Neural progenitor cell (in vitro differentiated cells): Measurements from ENCODE around the gene TXNDC15. TPM values are rescaled to one million over a fixed set of nuclear protein-coding genes. Genes with fewer than 3 reads are reported as not detected.
"Not testable (repeated sequence)": the region's sequence is repeated elsewhere in the genome, so short reads cannot be mapped to it uniquely, and the experiment has no call there.

Experiments used
- DNase-seq: peaks from one replicate; pipeline ENCODE4 v3.0.0-alpha.2; 2016; ENCODE audit warnings: low spot score
- H2AFZ ChIP-seq: fragments of 200-600 bp; sonication (generic); replicated peaks from 2 replicates; pipeline ENCODE4 v1.6.1; 2016; ENCODE audit warnings: antibody characterized with exemption
- H3F3A ChIP-seq: fragments of 200-600 bp; sonication (generic); 2 replicates; pipeline ENCODE4 v1.6.1; 2016; ENCODE audit warnings: antibody characterized with exemption, low read depth
- H3K27ac ChIP-seq: fragments of 200-600 bp; sonication (generic); 2 replicates; pipeline ENCODE4 v1.5.1; 2016; ENCODE audit warnings: mild to moderate bottlenecking
- H3K27me3 ChIP-seq: fragments of 200-600 bp; sonication (generic); 2 replicates; pipeline ENCODE4 v1.6.1; 2016; ENCODE audit warnings: mild to moderate bottlenecking, moderate library complexity
- H3K36me3 ChIP-seq: fragments of 200-600 bp; sonication (generic); 2 replicates; pipeline ENCODE4 v1.5.1; 2016
- H3K4me1 ChIP-seq: fragments of 200-600 bp; sonication (generic); 2 replicates; pipeline ENCODE4 v1.6.1; 2016; ENCODE audit warnings: mixed run types
- H3K4me2 ChIP-seq: fragments of 200-600 bp; sonication (generic); 2 replicates; pipeline ENCODE4 v1.6.1; 2016
- H3K4me3 ChIP-seq: fragments of 200-600 bp; sonication (generic); 2 replicates; pipeline ENCODE4 v1.5.1; 2016
- H3K79me2 ChIP-seq: fragments of 200-600 bp; sonication (generic); 2 replicates; pipeline ENCODE4 v1.6.1; 2016; ENCODE audit warnings: low read depth
- H3K9ac ChIP-seq: fragments of 200-600 bp; sonication (generic); 2 replicates; pipeline ENCODE4 v1.6.1; 2016
- H3K9me3 ChIP-seq: fragments of 200-600 bp; sonication (generic); 2 replicates; pipeline ENCODE4 v1.5.1; 2016; ENCODE audit warnings: low read depth
- H4K20me1 ChIP-seq: fragments of 200-600 bp; sonication (generic); 2 replicates; pipeline ENCODE4 v1.6.1; 2016; ENCODE audit warnings: low read depth
- H3K27ac Mint-ChIP-seq: 3 replicates; pipeline ENCODE4 v1.8.0; 2021; ENCODE audit warnings: mixed read lengths
- H3K27me3 Mint-ChIP-seq: 2 replicates; pipeline ENCODE4 v1.8.0; 2022; ENCODE audit warnings: low read depth, mild to moderate bottlenecking, inconsistent platforms, moderate library complexity, mixed read lengths; ENCODE audit not compliant: insufficient read depth
- H3K36me3 Mint-ChIP-seq: 3 replicates; pipeline ENCODE4 v1.8.0; 2021; ENCODE audit warnings: mixed read lengths
- H3K4me1 Mint-ChIP-seq: 3 replicates; pipeline ENCODE4 v1.8.0; 2021; ENCODE audit warnings: mixed read lengths
- H3K4me3 Mint-ChIP-seq: 3 replicates; pipeline ENCODE4 v1.8.0; 2021; ENCODE audit warnings: mild to moderate bottlenecking, moderate library complexity, mixed read lengths
- H3K9me3 Mint-ChIP-seq: 3 replicates; pipeline ENCODE4 v1.8.0; 2020; ENCODE audit warnings: mixed read lengths
- EZH2 ChIP-seq: fragments of 200-600 bp; sonication (generic); IDR thresholded peaks from 2 replicates; pipeline ENCODE4 v1.6.1; 2017; ENCODE audit warnings: antibody characterized with exemption, mild to moderate bottlenecking, moderate library complexity
- EZH2phosphoT487 ChIP-seq: fragments of 200-600 bp; sonication (generic); IDR thresholded peaks from 2 replicates; pipeline ENCODE4 v1.6.1; 2017; ENCODE audit warnings: antibody characterized with exemption
- total RNA-seq: library from RNA; depleted of rRNA; stranded (reverse); fragments of >200 nt; gene quantifications from 2 replicates; pipeline ENCODE4 v1.2.3, GENCODE V29; 2015; ENCODE audit warnings: low replicate concordance
- TF ChIP-seq, protein P1 (sequence below): fragments of 200-600 bp; sonication (generic); IDR thresholded peaks from 2 replicates; pipeline ENCODE4 v1.5.1; 2017; ENCODE audit warnings: antibody characterized with exemption, mild to moderate bottlenecking

TXNDC15 gene
- total RNA-seq, 1 donor from 2014 or later: 36.6 TPM

DNA sequence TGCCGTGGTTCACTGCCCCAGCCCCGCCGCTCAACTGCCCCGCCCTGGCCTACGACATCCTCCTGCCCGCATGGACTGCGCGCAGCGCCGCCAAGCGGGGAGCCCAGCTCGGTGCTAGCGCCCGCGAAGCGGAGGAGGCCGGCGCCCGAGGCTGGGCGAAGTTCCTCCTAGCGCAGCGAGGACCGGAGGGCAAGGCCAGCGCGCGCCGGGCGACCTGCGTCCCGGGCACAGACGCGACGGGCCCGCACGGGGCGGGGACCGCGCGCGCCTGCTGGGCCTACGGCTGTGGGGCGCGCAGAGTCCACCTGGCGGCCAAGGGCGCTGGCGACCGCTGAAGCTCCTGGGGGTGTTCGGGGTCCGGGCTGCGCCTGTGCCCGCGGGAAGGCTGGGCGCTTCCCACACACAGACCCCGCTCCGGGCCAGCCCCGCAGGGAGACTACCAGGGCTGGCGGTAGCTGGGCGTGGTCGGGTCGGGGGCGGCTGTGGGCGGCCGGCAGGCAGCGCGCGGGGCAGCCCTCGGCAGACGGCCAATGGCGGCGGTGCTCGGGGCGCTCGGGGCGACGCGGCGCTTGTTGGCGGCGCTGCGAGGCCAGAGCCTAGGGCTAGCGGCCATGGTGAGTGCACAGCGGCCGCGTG, 30.6 kb downstream of the TXNDC15 start, which contains the start of gene PCBD2:
TSS of gene PCBD2 (plus strand) at position 522 of the 636 bp plus-strand sequence. CDS start at position 531, 9 bp downstream.
- Histone ChIP-seq H3K9ac (no peak within 1 kb of the TSS), H3F3A (peaks cover 12% of the 10 kb centered on the region), H2AFZ (peak within 1 kb of the TSS; percentile 98), H3K4me2 (peak within 1 kb of the TSS; percentile 78), H3K27ac (no peak within 1 kb of the TSS), H3K27me3 (no peaks in the 10 kb centered on the region), H4K20me1 (no peaks in the 10 kb centered on the region), H3K4me3 (peak within 1 kb of the TSS; percentile 57), H3K9me3 (no peaks in the 10 kb centered on the region), H3K36me3 (no peaks in the 10 kb centered on the region), H3K4me1 (no peaks in the 10 kb centered on the region), H3K79me2 (no peaks in the 10 kb centered on the region)
- Mint-ChIP-seq H3K4me3 (peak within 1 kb of the TSS; percentile 91), H3K27me3 (peaks cover 3% of the 10 kb centered on the region), H3K9me3 (no peaks in the 10 kb centered on the region), H3K36me3 (peaks cover 6% of the 10 kb centered on the region), H3K4me1 (peaks cover 8% of the 10 kb centered on the region), H3K27ac (peak within 1 kb of the TSS; percentile 98)
- TF ChIP-seq EZH2: no peak
- no peak for TF ChIP-seq EZH2phosphoT487
- TF ChIP-seq, protein P1, sequence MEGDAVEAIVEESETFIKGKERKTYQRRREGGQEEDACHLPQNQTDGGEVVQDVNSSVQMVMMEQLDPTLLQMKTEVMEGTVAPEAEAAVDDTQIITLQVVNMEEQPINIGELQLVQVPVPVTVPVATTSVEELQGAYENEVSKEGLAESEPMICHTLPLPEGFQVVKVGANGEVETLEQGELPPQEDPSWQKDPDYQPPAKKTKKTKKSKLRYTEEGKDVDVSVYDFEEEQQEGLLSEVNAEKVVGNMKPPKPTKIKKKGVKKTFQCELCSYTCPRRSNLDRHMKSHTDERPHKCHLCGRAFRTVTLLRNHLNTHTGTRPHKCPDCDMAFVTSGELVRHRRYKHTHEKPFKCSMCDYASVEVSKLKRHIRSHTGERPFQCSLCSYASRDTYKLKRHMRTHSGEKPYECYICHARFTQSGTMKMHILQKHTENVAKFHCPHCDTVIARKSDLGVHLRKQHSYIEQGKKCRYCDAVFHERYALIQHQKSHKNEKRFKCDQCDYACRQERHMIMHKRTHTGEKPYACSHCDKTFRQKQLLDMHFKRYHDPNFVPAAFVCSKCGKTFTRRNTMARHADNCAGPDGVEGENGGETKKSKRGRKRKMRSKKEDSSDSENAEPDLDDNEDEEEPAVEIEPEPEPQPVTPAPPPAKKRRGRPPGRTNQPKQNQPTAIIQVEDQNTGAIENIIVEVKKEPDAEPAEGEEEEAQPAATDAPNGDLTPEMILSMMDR: peak; percentile 84
- DNase-seq: peak; percentile 95

DNA sequence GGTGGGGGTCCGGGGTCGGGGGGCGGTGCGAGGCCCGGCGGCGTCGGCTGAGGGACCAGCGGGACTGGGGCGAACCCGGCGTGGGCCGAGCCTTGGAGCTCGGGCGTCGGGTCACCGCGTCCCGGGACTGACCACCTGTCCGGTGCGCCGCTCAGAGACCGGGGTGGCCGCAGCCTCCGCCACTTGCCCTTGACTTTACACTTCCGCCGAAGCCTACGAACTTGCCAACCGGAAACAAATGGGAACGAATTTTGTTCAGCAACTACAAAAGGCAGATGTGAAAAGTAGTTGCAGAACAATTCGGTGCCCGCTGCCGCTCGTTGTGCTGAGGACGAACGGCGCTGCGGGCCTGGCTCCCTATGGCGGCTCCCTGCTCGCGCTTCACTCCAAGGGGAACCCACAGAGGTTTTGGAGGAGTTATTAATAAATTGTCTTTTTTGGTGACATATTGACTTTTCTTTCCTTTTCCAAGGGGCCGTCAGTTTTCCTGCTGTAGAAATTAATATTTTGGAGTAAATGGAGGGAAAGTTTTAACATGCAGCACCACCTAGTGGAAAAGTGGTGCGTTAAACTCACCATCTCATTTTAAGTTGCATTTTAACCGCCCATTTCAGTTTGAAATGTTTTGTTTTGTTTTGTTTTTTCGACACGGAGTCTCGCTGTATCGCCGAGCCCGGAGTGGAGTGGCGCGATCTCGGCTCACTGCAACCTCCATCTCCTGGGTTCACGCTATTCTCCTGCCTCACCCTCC, 31.2 kb downstream of the TXNDC15 start:
- no peaks in the 10 kb centered on the region for H3K79me2 ChIP-seq
- Mint-ChIP-seq H3K9me3 (no peaks in the 10 kb centered on the region), H3K4me3 (peak overlapping the region; percentile 90), H3K27ac (peak overlapping the region; percentile 98), H3K36me3 (peaks cover 3% of the 10 kb centered on the region), H3K4me1 (peaks cover 8% of the 10 kb centered on the region), H3K27me3 (peaks cover 4% of the 10 kb centered on the region)
- H3K36me3 ChIP-seq: no peaks in the 10 kb centered on the region
- no peaks in the 10 kb centered on the region for H4K20me1 ChIP-seq
- H3K9me3 ChIP-seq: no peaks in the 10 kb centered on the region
- no peaks in the 10 kb centered on the region for H3K27me3 ChIP-seq
- DNase-seq: peak; percentile 65
- no peak overlapping the region for H3K9ac ChIP-seq
- H3K4me2 ChIP-seq: peak overlapping the region; percentile 78
- peak overlapping the region; percentile 57 for H3K4me3 ChIP-seq
- peak overlapping the region; percentile 98 for H2AFZ ChIP-seq
- no peak overlapping the region for H3K27ac ChIP-seq
- H3K4me1 ChIP-seq: no peaks in the 10 kb centered on the region
- H3F3A ChIP-seq: peaks cover 12% of the 10 kb centered on the region
- TF ChIP-seq EZH2phosphoT487: peak; percentile 21
- TF ChIP-seq, protein P1: peak; percentile 84
- TF ChIP-seq EZH2: no peak

DNA sequence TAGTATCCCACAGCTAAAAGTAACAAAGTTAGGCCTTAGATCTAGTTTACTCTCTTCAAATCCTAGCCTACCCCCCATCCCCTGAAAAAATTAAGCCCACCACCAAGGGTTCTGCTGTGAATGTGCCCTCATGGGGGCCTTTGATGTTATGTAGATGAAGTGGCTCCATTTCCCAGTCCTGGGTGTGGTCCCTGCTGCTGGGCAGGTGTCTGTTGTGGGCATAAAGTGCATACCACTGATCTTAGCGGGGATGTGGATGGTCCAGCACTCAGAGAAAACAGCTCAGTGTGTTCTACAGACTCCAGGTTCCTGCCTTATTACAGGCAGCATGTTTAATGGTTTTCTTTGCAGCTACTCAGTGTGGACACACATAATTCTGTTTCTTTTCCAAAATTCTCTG, 32.6 kb downstream of the TXNDC15 start:
- no peaks in the 10 kb centered on the region for H3K9me3 Mint-ChIP-seq
- Histone ChIP-seq H3K4me3 (no peak overlapping the region), H3K4me1 (no peaks in the 10 kb centered on the region), H3K4me2 (no peak overlapping the region), H3K36me3 (no peaks in the 10 kb centered on the region), H3F3A (peaks cover 12% of the 10 kb centered on the region), H3K9ac (no peak overlapping the region), H3K27ac (no peak overlapping the region), H3K9me3 (no peaks in the 10 kb centered on the region), H3K79me2 (no peaks in the 10 kb centered on the region), H2AFZ (no peak overlapping the region), H3K27me3 (no peaks in the 10 kb centered on the region), H4K20me1 (no peaks in the 10 kb centered on the region)
- H3K27me3 Mint-ChIP-seq: peaks cover 5% of the 10 kb centered on the region
- H3K4me3 Mint-ChIP-seq: peak overlapping the region; percentile 64
- DNase-seq: no peak
- TF ChIP-seq EZH2phosphoT487 (no peak), EZH2 (no peak)
- TF ChIP-seq, protein P1: no peak
- H3K27ac Mint-ChIP-seq: peak overlapping the region; percentile 50
- H3K36me3 Mint-ChIP-seq: peaks cover 3% of the 10 kb centered on the region
- peaks cover 8% of the 10 kb centered on the region for H3K4me1 Mint-ChIP-seq

DNA sequence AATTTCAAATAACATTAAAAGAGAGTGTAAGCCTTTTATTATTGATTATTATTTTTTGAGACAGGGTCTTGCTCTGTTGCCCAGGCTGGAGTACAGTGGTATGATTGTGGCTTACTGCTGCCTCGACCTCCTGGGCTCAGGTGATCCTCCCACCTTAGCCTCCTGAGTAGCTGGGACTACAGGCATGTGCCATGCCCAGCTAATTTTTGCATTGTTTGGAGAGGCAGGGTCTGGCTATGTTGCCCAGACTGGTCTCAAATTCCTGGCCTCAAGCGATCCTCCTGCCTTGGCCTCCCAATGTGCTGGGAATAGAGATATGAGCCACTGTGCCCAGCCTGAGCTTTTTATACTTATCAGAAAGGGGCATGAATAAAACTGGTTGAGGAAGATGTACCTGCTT, 36.6 kb downstream of the TXNDC15 start:
- H2AFZ ChIP-seq, H3K36me3 Mint-ChIP-seq, H3K9me3 ChIP-seq, H3K4me1 Mint-ChIP-seq, H3K79me2 ChIP-seq, H3K4me1 ChIP-seq, H3K27ac Mint-ChIP-seq, H3K36me3 ChIP-seq, H3K27ac ChIP-seq, H3K4me3 ChIP-seq, H3F3A ChIP-seq, H4K20me1 ChIP-seq, H3K4me2 ChIP-seq, H3K27me3 ChIP-seq, H3K4me3 Mint-ChIP-seq, H3K9ac ChIP-seq, H3K27me3 Mint-ChIP-seq, DNase-seq, H3K9me3 Mint-ChIP-seq: not testable (repeated sequence)
